ENCODE data around the gene CALM1.

Gene CALM1

GRCh38 chr14:90412058-90412457 lies 15.2 kb downstream of the CALM1 start:
- H3K4me3 ChIP-seq (ENCODE audit: low read depth, low read length), result no peak overlapping the region
- TF ChIP-seq CTCF (IDR thresholded peaks at IDR 0.05; ENCODE audit: low read depth, low read length, missing control alignments), result no peak
- no peak for DNase-seq (ENCODE audit: low read depth)

GRCh38 chr14:90416720-90417119 lies 19.9 kb downstream of the CALM1 start:
- TF ChIP-seq CTCF (IDR thresholded peaks at IDR 0.05; ENCODE audit: low read depth, low read length, missing control alignments), result no peak

GRCh38 chr14:90418053-90418452 lies 21.2 kb downstream of the CALM1 start:
- TF ChIP-seq CTCF (IDR thresholded peaks at IDR 0.05; ENCODE audit: low read depth, low read length, missing control alignments), result no peak
- H3K4me3 ChIP-seq (ENCODE audit: low read depth, low read length), result no peak overlapping the region
- DNase-seq (ENCODE audit: low read depth), result no peak

More at GRCh38 chr14:90416720-90417119, 19.9 kb downstream of the CALM1 start:
- no peak for DNase-seq (ENCODE audit: low read depth)
- H3K4me3 ChIP-seq (ENCODE audit: low read depth, low read length), result no peak overlapping the region

GRCh38 chr14:90419200-90419599 lies 22.4 kb downstream of the CALM1 start:
- DNase-seq (ENCODE audit: low read depth), result no peak
- no peak for TF ChIP-seq CTCF (IDR thresholded peaks at IDR 0.05; ENCODE audit: low read depth, low read length, missing control alignments)
- H3K4me3 ChIP-seq (ENCODE audit: low read depth, low read length), result no peak overlapping the region

- no peak for DNase-seq (ENCODE audit: low read depth)
Measured at GRCh38 chr14:90421001-90421631, 24.3 kb downstream of the CALM1 start.

GRCh38 chr14:90421632-90422020 lies 24.8 kb downstream of the CALM1 start:
- DNase-seq (ENCODE audit: low read depth), result no peak
- H3K4me3 ChIP-seq (ENCODE audit: low read depth, low read length), result no peak overlapping the region
- TF ChIP-seq CTCF (IDR thresholded peaks at IDR 0.05; ENCODE audit: low read depth, low read length, missing control alignments), result no peak

More at GRCh38 chr14:90421001-90421631, 24.3 kb downstream of the CALM1 start:
- TF ChIP-seq CTCF (IDR thresholded peaks at IDR 0.05; ENCODE audit: low read depth, low read length, missing control alignments), result no peak
- H3K4me3 ChIP-seq (ENCODE audit: low read depth, low read length), result no peak overlapping the region

GRCh38 chr14:90423166-90423565 lies 26.3 kb downstream of the CALM1 start:
- DNase-seq (ENCODE audit: low read depth), result no peak
- no peak for TF ChIP-seq CTCF (IDR thresholded peaks at IDR 0.05; ENCODE audit: low read depth, low read length, missing control alignments)
- H3K4me3 ChIP-seq (ENCODE audit: low read depth, low read length), result no peak overlapping the region

Data from GM12864 (cell line).